GM21737 (cell line): ENCODE results near the gene WEE2.
A peak's percentile ranks its signal among the peaks of the same experiment; 100 is the strongest.
"Not testable (repeated sequence)": the region's sequence is repeated elsewhere in the genome, so short reads cannot be mapped to it uniquely, and the experiment has no call there.

Experiments
- ATAC-seq: cut with Tn5 transposase; IDR thresholded peaks from one replicate; pipeline ENCODE4 v1.9.1; 2021; ENCODE audit warnings: mild to moderate bottlenecking, moderate library complexity; ENCODE audit not compliant: unreplicated experiment

Gene WEE2

DNA sequence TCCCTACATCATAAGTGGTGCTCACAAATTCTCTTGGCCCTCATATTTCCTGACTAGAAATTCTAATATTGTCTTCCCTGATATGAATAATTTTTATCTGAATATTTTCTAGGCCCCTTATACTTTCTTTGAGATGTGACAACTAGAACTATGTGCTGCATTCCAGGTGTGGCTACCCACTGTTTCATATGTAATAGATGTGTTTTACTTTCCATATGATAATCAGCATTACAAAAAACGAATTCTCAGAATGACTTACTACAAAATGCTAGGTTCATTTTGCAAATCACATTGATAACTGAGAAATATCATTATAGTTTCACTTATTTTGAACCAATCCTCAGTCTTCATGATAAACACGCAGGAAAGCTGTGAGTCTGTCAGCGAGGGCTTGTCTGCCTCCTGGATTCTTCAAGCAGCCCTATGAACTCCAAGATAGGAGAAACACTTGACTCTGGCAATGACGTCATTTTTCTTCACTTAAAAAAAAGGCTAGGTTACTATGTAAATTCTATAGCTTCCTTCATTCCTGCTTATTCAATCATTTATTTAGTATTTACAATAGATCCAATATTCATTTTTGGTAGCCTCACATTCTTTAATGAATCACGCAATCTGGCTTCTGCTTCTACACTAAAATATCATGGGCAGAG, 4.6 kb downstream of the WEE2 start:
- ATAC-seq: no peak

- no peak for ATAC-seq
Observed at GRCh38 chr7:141713890-141714289, 5.7 kb downstream of the WEE2 start.

- no peak for ATAC-seq
Observed at GRCh38 chr7:141714571-141714970, 6.4 kb downstream of the WEE2 start.

DNA sequence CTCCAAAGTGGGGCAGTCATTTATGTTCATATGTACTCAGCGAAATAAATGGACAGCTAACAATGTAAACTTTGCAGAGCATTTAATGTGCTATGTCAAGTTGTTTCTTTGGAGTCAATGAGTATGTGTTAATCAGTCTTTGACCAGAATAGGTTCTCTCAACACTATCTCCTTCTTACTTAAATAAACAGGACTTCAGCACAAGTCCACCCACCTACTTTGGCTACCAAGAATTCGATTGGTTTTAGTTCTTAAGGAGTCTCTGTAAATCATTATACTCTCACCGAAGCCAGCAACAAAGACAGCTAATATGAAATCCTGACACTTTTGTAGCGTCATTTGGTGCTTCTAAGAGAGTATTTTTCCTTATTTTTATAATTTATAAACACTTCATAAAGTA, 6.9 kb downstream of the WEE2 start:
- no peak for ATAC-seq

DNA sequence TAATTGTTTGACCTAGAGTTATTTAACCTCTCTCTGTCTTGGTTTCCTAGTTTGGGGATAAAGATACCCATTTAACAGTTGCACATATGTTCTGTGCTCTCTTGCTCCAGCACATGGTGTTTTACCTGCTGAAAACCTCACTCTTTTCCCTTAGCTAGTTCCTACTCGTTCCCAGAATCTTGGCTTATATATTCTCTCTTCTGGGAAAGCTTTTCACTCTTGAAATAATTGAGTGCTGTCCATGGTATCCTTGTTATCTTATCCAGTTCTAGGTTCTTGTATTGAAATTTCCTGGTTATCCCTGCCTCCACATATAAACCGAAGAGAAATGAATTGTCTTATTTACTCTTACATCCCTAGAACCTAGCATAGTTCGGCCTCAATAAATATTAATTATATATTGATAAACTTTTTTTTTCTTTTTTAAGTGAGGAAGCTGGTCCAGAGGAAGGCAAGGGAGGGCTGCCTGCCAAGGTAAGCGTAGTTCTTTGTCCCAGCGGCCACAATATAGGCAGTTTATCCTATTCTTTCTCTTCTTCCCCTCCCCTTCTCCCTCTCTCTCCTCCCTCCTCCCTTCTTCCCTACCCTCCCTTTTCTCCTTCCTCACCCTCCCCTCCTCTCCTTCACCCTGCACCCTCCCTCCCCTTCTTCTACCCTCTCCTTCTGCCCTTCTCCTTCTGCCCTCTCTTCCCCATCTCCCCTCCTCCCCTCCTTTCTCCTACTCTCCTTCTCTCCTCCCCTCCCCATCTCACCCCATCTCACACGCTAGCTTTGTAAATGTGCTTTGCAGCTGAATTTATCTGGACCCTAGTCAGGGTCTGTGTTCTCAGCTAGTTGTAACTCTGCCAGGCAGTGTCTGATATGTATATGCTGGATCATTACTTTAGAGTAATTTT, 7.9 kb downstream of the WEE2 start:
- ATAC-seq: no peak

DNA sequence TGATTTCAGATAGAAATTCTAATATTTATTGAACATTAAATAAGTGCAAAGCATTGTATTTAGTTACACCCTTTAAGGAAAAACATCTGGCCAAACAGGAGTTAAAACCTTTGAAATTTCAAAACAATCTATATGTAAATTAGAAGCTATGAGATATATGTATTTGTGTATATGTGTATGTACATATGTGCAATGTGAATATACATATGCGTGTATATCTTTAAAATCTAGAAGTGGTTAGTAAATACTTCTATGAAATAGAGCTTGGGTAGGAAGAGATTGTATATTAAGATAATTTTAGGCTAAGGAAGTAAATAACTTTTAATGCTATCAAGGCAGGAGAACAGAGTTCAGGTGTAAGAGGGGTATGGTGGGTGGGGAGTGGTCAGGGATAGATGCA, 9.3 kb downstream of the WEE2 start:
- no peak for ATAC-seq

- ATAC-seq: no peak
Observed at GRCh38 chr7:141722529-141722928, 14.4 kb downstream of the WEE2 start.

GRCh38 chr7:141729020-141729419, 20.9 kb downstream of the WEE2 start:
- no peak for ATAC-seq

DNA sequence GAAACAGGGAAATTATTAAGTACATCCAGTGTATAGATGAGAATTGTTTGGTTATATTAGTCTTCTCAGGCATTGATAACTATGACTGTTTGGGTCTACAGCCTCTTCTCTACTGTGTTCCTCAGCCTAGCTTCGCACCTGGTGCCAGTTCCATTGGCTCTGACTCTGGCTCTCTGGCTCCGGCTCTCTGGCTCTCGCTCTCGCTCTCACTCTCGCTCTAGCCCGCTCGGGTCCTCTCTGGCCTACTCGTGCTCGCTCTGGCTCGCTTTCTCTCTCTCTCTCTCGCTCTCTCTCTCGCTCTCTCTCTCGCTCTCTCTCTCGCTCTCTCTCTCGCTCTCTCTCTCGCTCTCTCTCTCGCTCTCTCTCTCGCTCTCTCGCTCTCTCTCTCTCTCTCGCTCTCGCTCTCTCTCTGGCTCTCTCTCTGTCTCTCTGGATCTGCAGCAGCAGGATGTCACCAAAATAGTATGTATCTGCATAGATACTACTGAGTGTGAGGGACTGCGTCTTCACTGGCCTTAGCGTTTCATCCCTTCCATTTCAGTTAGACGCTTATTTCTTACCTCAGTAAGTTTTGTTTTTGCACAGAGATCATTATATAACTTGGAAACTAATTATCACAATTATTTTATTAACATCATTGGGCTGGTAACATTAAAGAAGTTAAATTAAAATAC, 23.5 kb downstream of the WEE2 start:
- ATAC-seq: no peak

GRCh38 chr7:141737118-141737835, 29.1 kb downstream of the WEE2 start:
- no peak for ATAC-seq

DNA sequence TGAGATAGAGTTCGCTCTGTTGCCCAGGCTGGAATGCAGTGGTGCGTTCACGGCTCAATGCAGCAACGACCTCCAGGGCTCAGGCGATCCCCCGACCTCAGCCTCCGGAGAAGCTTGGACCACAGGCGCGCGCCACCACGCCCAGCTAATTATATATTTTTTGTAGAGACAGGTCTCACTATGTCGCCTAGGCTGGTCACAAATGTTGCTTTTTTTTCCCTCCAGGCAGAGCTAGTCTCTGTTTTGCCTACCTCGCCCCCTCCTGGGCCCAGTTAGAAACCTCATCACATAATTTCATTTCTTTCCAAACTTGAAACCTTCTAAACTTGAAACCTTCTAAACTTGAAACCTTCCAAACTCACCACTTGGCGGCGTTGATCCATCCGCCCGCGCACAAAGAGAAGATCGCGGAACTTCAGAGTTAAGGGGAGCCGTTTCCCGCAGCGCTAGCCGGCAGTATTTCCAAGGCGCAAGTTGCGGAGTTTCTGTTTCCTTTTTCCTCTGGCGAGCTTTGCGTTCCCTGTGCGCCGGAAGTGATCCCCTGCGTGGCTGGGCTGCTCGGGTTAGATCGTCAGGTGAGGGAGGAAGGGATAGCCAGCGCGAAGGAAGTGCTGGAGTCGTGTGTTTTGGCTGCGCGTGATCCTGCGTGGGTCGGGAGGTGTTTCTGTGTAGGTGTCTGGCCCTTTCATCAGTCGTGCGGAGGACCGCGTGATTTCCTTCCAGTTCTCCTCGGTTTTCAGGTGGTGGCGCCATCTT, 29.9 kb downstream of the WEE2 start, which contains the start of gene SSBP1:
TSS of gene SSBP1 (plus strand) at position 523 of the 756 bp plus-strand sequence. CDS start 809 bp downstream, outside the sequence.
- peak; percentile 88 for ATAC-seq

DNA sequence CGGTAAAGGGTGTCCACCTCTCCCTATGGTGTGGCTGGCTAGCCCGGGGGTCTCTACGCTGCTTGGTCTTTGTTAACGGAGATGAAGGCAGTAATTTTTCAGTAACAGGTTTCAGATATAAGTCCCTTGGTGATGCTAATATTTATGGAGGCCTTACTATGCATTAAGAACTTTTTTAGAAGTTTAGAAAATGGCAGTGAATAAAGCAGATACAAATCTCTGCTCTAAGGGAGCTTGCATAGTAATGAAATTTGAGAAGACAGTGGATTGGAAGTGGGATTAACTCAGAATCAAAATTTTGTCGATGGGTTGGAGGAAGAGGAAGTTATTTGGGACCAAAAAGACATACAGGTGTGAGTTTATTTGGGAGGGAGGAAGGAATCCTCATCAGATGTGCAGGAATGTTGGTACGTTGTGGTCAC, 30.4 kb downstream of the WEE2 start:
- ATAC-seq: no peak

- ATAC-seq: no peak
Observed at GRCh38 chr7:141739250-141739649, 31.1 kb downstream of the WEE2 start.

DNA sequence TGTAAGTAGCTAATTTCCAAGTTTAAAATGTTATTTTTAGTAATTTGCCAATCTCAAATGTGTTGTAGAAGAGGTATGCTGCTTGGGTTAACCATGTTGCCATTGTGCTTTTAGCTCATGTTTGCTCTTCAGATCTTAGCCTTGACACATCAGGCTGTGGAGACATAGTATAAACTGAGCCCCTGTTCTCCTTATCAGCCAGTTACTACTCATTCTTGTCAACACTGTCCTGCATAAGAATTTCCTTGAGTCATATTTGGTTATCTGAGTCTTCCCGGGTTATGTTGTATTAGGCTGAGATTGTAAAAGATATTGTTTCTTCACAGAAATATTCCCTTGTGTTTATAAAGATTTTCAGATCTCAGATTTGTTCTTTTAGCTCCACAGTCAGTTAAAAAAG, 34.1 kb downstream of the WEE2 start:
- ATAC-seq: no peak

DNA sequence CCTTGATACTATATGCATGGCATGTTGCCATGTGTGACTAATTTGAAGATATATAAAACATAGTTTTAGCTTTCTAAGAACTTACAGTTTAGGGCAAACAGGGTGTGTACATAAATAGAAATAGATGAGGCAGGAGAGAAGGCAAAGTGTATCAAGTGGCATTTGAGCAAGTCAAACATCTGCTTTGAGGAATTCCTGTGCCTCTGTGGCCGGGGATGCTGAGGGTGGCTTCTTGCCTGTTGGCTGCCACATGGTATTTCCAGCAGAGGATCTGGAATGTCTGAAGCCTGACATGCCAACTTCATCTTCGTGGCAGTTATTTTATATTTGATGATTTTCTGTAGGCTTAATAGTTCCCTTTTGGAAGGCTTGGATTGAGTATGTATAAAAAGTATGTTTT, 36.0 kb downstream of the WEE2 start:
- no peak for ATAC-seq

DNA sequence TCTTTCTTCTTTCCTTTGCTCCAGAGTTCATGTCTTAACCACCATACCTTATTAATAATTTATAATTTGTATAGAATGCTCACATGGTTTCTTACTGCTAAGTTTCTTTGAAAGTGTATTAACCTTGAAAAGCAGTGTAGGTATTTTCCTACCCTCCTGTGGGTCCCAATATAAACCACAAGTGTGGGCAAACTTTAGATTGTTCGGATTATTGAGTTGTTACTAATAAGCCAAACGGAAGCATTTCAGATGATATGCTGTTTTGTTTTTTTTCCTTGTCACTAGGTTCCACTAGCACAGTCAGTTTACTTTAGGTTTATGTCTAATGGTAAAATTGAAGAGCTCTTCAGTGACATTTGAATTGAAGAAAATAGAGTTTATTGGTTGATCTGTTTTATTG, 40.2 kb downstream of the WEE2 start:
- ATAC-seq: no peak

DNA sequence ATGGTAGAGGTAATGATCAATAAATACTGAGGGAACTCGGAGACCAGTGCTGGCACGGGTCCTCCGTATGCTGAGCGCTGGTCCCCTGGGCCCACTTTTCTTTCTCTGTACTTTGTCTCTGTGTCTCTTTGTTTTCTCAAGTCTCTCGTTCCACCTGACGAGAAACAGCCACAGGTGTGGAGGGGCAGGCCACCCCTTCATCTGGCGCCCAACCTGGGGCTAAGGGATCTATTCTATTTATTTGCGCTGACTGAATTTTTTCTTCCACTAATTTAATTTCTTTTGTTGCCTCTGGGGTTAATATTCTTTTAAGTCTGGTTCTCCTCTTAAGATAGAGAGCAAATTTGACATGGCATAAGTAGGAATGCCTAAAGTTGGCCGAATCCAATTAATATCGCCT, 43.8 kb downstream of the WEE2 start:
- not testable (repeated sequence) for ATAC-seq

GRCh38 chr7:141752634-141753033, 44.5 kb downstream of the WEE2 start:
- no peak for ATAC-seq

GRCh38 chr7:141754939-141755338, 46.8 kb downstream of the WEE2 start:
- ATAC-seq: no peak

- no peak for ATAC-seq
Observed at GRCh38 chr7:141763797-141764196, 55.6 kb downstream of the WEE2 start, which contains the start of gene TAS2R3. Gene TAS2R3 (plus strand): TSS chr7:141764097. CDS start chr7:141764159, 62 bp downstream.
